DND-41 (cell line): ENCODE data around the gene TNFSF15.

Experiments used
- ATAC-seq: fragments of 200-7000 bp; cut with Tn5 transposase; 3 replicates; pipeline ENCODE4 v1.9.1; 2021; ENCODE audit warnings: low read depth; ENCODE audit not compliant: insufficient read depth
- DNase-seq: peaks from one replicate; pipeline ENCODE4 v3.0.0-alpha.2; 2020
- H2AFZ ChIP-seq: 2 replicates; pipeline ENCODE4 v1.6.0; 2012; ENCODE audit warnings: low read depth, low read length
- H3K27ac ChIP-seq: 2 replicates; pipeline ENCODE4 v1.5.1; 2012; ENCODE audit warnings: low read length, inconsistent platforms
- H3K27me3 ChIP-seq: fragments of 200-600 bp; sonication (generic); 2 replicates; pipeline ENCODE4 v1.6.0; 2012; ENCODE audit warnings: low read length, mild to moderate bottlenecking, inconsistent platforms; ENCODE audit not compliant: insufficient read depth, poor library complexity
- H3K36me3 ChIP-seq: 2 replicates; pipeline ENCODE4 v1.5.1; 2012; ENCODE audit warnings: low read length, inconsistent platforms; ENCODE audit not compliant: insufficient read depth
- H3K4me1 ChIP-seq: 2 replicates; pipeline ENCODE4 v1.5.1; 2012; ENCODE audit warnings: mild to moderate bottlenecking, low read length; ENCODE audit not compliant: insufficient read depth
- H3K4me2 ChIP-seq: 2 replicates; pipeline ENCODE4 v1.6.0; 2012; ENCODE audit warnings: mild to moderate bottlenecking, moderate library complexity, low read length, inconsistent platforms; ENCODE audit not compliant: insufficient read depth
- H3K4me3 ChIP-seq, 2 experiments: fragments of 200-600 bp in 1 of 2; shearing (Covaris generic) in 1 of 2; 2 replicates each; pipeline ENCODE4 v1.5.1; 2012 to 2016; ENCODE audit warnings: inconsistent platforms in 2 of 2, low read length in 2 of 2, mild to moderate bottlenecking in 2 of 2, low read depth in 1 of 2, moderate library complexity in 1 of 2
- H3K79me2 ChIP-seq: 2 replicates; pipeline ENCODE4 v1.6.0; 2012; ENCODE audit warnings: low read length, inconsistent platforms; ENCODE audit not compliant: insufficient read depth
- H3K9ac ChIP-seq: 2 replicates; pipeline ENCODE4 v1.6.0; 2012; ENCODE audit warnings: low read depth, mild to moderate bottlenecking, inconsistent platforms, low read length, moderate library complexity
- H3K9me3 ChIP-seq: 2 replicates; pipeline ENCODE4 v1.5.1; 2012; ENCODE audit warnings: low read length, moderate library complexity, mild to moderate bottlenecking, inconsistent platforms; ENCODE audit not compliant: insufficient read depth, severe bottlenecking
- H4K20me1 ChIP-seq: 2 replicates; pipeline ENCODE4 v1.6.0; 2012; ENCODE audit warnings: low read length; ENCODE audit not compliant: insufficient read depth
- EZH2 ChIP-seq: IDR thresholded peaks from 3 replicates; pipeline ENCODE4 v1.6.1; 2012; ENCODE audit warnings: borderline replicate concordance, low read depth, mild to moderate bottlenecking, moderate library complexity, low read length, inconsistent platforms; ENCODE audit not compliant: severe bottlenecking
- TF ChIP-seq, protein P1 (sequence below): IDR thresholded peaks from 2 replicates; pipeline ENCODE4 v1.5.1; 2012; ENCODE audit warnings: borderline replicate concordance, low read length, moderate library complexity, mild to moderate bottlenecking; ENCODE audit not compliant: poor library complexity, severe bottlenecking; ENCODE audit errors: extremely low read depth

TNFSF15 gene

DNA sequence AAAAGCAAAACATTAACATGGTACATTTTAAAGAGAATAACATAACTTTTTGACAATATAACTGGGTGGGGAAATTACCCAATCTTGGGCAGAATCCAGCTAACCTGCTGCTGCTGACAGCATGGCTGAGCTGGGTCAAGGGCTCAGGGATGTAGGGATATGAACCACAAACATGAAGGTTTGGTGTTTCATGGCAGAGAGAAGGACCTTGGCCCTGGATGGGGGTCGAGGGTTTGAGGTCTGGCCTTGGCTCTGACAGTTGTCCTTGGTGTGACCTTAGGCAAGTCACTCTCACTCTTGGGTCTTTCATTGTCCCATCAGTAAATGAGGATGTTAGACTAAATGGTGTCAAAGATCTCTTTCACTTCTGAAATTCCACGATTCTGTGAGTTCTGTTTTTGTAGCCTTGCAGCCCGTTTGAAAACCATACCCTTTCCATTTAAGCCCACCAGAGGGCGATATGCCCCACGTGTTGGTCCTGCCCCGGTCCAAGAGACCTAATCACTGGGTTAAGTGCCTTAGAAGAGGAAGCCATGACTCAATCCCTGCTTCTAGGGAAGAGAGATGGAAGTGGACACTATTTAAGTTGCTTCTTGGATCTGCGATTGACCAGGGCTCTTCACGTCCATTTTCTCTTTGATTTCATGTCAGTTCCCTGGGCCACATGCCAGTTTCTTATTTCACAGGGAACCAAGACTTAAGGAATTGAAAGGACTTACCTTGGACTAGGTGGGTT, 67.1 kb downstream of the TNFSF15 start:
- no peak for TF ChIP-seq EZH2
- TF ChIP-seq, protein P1, sequence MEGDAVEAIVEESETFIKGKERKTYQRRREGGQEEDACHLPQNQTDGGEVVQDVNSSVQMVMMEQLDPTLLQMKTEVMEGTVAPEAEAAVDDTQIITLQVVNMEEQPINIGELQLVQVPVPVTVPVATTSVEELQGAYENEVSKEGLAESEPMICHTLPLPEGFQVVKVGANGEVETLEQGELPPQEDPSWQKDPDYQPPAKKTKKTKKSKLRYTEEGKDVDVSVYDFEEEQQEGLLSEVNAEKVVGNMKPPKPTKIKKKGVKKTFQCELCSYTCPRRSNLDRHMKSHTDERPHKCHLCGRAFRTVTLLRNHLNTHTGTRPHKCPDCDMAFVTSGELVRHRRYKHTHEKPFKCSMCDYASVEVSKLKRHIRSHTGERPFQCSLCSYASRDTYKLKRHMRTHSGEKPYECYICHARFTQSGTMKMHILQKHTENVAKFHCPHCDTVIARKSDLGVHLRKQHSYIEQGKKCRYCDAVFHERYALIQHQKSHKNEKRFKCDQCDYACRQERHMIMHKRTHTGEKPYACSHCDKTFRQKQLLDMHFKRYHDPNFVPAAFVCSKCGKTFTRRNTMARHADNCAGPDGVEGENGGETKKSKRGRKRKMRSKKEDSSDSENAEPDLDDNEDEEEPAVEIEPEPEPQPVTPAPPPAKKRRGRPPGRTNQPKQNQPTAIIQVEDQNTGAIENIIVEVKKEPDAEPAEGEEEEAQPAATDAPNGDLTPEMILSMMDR, result peak; percentile 87
- ATAC-seq, result peak; percentile 91
- H3K4me2 ChIP-seq, result peak overlapping the region; percentile 25; the same call in 1 of the 2 replicates
- no peaks in the 10 kb centered on the region for H3K36me3 ChIP-seq
- H4K20me1 ChIP-seq, result no peaks in the 10 kb centered on the region
- H3K27me3 ChIP-seq, result no peaks in the 10 kb centered on the region
- peak overlapping the region; percentile 61 for H2AFZ ChIP-seq
- no peaks in the 10 kb centered on the region for H3K79me2 ChIP-seq
- peak; percentile 75 for DNase-seq
- H3K9me3 ChIP-seq, result no peaks in the 10 kb centered on the region
- peak overlapping the region; percentile 54 for H3K27ac ChIP-seq
- H3K4me3 ChIP-seq, result no peak overlapping the region
- no peak overlapping the region for H3K9ac ChIP-seq
- H3K4me1 ChIP-seq, result peaks cover 24% of the 10 kb centered on the region

DNA sequence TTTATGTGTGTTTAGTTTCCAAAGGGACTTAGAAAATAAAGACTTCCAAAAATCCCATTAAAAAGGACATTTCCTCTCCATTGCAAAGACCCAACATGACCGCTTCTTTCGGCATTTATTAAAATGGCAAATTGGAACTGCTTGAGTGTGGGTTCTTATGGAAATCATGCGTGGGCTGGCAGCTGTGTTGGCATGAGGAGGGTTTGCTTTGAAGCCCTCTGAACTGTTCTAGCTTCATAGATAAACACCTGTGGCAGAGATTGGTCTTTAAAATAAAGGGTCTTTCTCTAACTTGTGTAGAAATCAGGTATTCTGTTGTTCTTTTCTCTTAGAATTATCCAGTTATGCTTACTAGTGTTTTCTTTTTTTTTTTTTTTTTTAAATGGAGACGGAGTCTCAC, 68.0 kb downstream of the TNFSF15 start:
- ATAC-seq, result 0 out of 3 replicates have a peak, but pooled peaks have one; percentile 41

DNA sequence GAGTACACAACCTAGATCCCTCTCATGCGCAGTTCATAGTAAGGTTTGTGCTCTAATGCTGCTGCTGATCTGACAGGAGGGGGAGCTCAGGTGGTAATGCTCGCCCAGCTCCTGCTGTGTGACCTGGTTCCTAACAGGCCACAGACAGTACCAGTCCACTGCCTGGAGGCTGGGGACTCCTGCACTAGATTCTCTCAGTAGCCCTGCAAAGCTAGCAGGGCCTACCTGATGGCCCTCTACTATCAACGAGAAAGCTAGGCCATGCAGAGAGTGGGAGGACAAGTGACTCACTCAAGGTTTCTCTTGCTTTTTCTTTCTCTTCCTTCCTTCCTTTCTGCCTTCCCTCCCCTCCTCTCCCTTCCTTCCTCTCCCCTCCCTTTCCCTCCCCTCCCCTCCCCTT, 68.7 kb downstream of the TNFSF15 start:
- no peaks in the 10 kb centered on the region for H3K9me3 ChIP-seq
- no peak overlapping the region for H3K9ac ChIP-seq
- TF ChIP-seq, protein P1, result no peak
- H2AFZ ChIP-seq, result no peak overlapping the region
- H3K27me3 ChIP-seq, result no peaks in the 10 kb centered on the region
- DNase-seq (no peak), ATAC-seq (no peak)
- H3K27ac ChIP-seq, result 0 out of 2 replicates have a peak overlapping the region, but pooled peaks have one; percentile 1
- H3K79me2 ChIP-seq, result no peaks in the 10 kb centered on the region
- no peak overlapping the region for H3K4me2 ChIP-seq
- no peaks in the 10 kb centered on the region for H3K36me3 ChIP-seq
- H3K4me1 ChIP-seq, result peaks cover 24% of the 10 kb centered on the region
- H3K4me3 ChIP-seq, result no peak overlapping the region
- no peaks in the 10 kb centered on the region for H4K20me1 ChIP-seq

More for the DNA sequence above, 68.0 kb downstream of the TNFSF15 start:
- Histone ChIP-seq H3K27me3 (no peaks in the 10 kb centered on the region), H3K4me3 (no peak overlapping the region), H3K79me2 (no peaks in the 10 kb centered on the region), H3K9me3 (no peaks in the 10 kb centered on the region), H2AFZ (no peak overlapping the region), H3K36me3 (no peaks in the 10 kb centered on the region), H3K27ac (no peak overlapping the region), H3K4me1 (peaks cover 24% of the 10 kb centered on the region), H3K9ac (no peak overlapping the region), H4K20me1 (no peaks in the 10 kb centered on the region), H3K4me2 (no peak overlapping the region)
- TF ChIP-seq EZH2, result no peak
- TF ChIP-seq, protein P1, result no peak
- no peak for DNase-seq
